ENCODE results near the gene CREB5.
A peak's percentile ranks its signal among the peaks of the same experiment; 100 is the strongest.

CREB5 gene

DNA sequence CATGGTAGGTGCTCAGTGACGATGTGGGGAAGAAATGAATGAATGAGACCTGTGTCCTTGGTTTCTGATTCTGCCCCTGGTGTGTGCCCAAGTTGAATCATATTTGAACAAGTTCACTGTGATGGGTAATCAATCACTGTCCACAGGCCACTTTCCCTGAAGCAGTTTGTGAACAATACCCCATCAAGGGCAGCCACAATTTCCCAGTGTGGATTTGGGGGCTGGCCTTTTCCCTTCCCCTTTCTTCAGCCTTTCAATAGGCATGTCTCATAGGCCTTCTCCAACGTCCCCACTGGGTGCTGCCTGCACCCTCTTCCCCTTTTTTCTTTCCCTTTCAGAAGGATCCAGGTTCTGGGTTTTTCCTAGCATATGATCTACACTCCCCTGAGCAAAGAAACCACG, 64.7 kb downstream of the CREB5 start:
- DNase-seq (ENCODE audit: low read depth, low spot score): no peak

GRCh38 chr7:28478656-28479055, 66.3 kb downstream of the CREB5 start:
- no peak for DNase-seq (ENCODE audit: low read depth, low spot score)

GRCh38 chr7:28479507-28479947, 67.2 kb downstream of the CREB5 start:
- DNase-seq (ENCODE audit: low read depth, low spot score): no peak

GRCh38 chr7:28480595-28480994, 68.3 kb downstream of the CREB5 start:
- DNase-seq (ENCODE audit: low read depth, low spot score): no peak

DNA sequence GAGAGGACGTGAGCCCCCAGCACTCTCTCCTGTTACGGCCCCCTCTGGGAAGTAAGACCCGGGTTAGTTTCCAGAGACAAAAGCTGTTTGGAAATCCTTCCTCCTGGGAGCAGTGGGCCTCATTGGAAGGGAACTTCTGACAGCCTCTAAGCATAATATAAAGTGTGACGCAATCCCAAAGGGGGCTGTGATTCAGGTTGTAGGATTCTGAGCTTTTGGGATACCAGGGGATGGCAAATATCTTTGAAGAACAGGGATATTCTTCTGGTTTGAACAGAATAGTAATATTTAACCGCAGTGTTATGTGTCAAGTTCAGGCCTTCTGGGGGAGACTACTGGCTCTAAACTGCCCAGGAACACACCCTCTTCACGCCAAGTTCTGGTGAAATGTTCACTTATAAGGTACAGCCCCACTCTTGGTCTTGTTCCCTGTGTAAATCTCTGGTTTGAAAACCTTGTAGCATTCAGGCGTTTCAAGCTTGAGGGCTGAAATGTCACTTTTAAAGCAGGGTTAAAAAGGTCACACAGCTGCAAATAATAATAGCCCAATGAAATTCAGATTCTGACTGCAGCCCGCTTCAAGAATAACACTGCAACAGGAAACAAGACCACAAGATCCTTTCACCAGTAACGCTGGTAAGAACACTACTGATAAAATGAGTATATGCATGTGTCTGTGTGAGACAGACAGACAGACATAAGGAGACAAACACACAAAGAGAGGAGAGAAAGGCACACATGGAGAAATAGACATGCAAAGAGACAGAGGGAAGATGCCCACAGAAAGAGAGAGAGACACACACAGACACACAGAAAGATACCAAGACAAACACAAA, 69.0 kb downstream of the CREB5 start:
- DNase-seq (ENCODE audit: low read depth, low spot score): no peak

DNA sequence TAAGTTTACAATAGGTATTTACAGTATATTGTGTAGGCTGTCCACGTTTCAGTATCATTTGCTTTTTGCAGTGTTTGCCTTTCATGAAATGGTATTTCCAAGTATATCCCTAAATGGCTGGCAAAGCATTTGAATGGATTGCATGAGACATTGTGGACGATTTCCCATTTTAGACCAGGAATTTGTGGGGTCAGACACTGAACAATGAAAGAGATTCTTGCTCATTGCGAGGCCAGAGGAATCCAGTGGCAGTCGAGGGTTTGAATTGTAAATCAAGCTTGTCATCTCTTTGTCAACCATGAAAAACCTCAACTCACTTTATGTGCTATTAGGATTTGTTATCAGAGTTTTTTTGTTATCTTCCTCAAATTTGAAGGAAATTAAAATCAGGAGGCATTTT, 70.8 kb downstream of the CREB5 start:
- no peak for DNase-seq (ENCODE audit: low read depth, low spot score)

DNA sequence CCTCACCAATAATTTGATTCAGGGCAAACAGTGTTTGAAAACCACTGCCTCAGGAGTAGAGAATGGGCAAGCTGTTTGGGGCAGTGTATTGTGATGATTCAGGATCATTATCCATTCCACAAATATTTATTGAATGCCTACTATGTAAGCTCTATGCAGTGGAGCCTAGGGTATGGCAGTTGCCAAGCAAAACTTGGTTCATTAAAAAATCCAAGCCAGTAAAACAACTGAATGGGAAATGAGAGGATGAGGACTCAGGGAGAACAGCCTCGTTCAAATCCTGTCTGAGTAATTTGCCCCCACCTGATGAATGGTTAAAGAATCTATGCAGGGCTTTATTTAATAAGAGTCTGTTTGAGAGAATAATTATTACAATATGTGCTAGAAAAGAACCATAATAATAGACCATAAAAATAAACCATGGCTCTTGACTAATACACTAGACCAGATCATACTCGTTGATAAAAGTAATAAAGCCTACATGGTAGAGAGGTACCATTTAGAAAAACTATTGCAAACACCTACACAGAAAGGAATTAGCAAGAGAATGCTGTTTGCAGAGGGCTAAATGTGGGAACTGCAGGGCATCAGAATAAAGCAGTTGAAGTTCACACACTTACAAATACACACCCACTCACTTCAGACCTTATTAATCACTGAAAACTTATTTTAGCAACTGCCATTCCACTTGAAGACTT, 71.7 kb downstream of the CREB5 start:
- no peak for DNase-seq (ENCODE audit: low read depth, low spot score)

GRCh38 chr7:28484606-28484935, 72.3 kb downstream of the CREB5 start:
- DNase-seq (ENCODE audit: low read depth, low spot score): no peak

DNA sequence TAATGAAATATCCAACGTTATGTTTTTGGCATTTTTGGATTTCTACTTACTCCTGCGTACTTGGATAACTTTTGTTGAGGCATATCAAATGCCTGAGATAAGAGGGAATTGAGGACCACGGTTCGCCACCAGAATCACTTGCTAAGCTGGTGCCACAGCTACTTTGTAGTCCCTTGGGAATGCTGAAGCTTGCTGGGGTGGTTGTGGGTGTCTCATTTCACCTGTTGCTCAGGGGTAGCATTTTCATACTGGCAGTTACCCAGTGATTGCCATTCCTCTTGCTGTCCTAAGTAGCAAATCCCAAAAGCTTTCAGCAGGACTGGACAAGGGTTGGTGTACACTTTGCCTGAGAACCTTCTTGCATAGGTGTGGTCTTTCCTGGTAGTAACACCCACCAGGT, 75.2 kb downstream of the CREB5 start:
- DNase-seq (ENCODE audit: low read depth, low spot score): no peak

DNA sequence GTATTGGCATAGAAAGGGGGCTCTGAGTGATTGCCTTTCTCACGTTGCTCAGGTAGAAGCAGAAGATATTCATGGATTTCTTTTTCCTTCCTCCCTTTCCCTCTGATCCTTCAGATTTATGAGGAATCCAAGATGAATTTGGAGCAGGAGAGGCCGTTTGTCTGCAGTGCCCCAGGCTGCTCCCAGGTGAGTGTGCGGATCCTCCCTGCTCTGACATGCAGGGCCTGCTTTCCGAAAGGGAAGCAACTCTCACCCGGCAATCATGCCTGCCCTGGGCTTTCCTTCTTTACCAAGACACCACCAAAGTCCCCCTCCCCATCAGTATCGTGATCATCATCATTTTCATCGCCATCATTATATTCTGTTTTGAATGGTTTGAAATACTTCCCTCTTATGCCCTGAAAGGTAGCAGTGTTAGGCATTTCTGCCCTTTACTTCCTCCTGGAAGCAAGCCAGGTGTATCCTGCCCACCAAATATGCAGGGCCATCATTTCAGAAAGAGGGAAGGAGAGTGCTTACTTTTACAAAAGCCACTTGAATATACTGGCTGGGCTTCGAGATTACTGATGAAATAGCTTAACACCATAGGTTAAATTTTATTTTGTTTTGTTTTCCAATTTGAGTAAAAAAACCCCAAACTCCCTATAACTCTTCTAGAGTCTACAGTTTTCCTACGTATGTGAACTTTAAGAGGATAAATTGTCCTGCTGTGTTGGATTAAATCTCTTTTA, 75.9 kb downstream of the CREB5 start:
- peak; percentile 34 for DNase-seq (ENCODE audit: low read depth, low spot score)

- no peak for DNase-seq (ENCODE audit: low read depth, low spot score)
Measured at GRCh38 chr7:28490831-28491230, 78.5 kb downstream of the CREB5 start.

- no peak for DNase-seq (ENCODE audit: low read depth, low spot score)
Measured at GRCh38 chr7:28493477-28493876, 81.2 kb downstream of the CREB5 start.

DNA sequence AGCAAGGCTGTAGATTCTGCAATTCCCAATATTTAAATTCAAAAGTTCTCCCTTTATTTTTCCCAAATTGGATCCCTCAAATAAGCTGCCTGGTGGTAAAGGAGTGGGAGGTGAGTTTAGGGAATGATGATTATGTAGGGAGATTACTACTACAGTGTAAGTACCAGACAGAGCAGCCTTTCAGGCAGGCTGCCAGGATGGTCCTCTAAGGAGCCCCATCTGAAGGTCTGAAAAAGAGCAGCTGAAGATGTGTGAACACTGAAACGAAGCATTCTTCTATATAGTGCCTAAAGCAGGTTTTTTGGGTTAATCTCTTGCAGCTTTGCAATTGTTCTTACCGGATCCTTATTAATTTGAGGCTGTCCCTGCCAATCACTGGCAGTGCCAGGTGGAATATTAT, 84.7 kb downstream of the CREB5 start:
- DNase-seq (ENCODE audit: low read depth, low spot score): no peak

- DNase-seq (ENCODE audit: low read depth, low spot score): no peak
Measured at GRCh38 chr7:28498636-28499035, 86.3 kb downstream of the CREB5 start.

- no peak for DNase-seq (ENCODE audit: low read depth, low spot score)
Measured at GRCh38 chr7:28500138-28500537, 87.8 kb downstream of the CREB5 start.

GRCh38 chr7:28502408-28502807, 90.1 kb downstream of the CREB5 start:
- DNase-seq (ENCODE audit: low read depth, low spot score): no peak

- DNase-seq (ENCODE audit: low read depth, low spot score): no peak
Measured at GRCh38 chr7:28503396-28503795, 91.1 kb downstream of the CREB5 start.

DNA sequence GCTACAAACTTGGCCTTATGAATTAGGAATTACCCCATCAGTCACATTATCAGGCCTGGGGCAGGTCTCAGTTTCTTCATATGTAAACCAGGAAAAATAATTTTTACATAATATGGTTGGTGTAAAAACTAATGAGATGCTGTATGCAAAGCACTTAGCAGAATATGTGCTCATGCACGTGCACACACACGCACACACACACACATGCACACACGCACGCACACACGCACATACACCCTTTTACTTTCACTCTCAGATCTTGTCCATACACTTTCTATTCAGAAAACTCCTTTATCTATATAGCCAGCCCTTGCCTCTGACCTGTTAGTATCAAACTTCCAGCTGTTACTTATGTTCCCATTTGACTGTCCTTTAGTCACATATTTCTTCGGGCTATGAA, 92.7 kb downstream of the CREB5 start:
- DNase-seq (ENCODE audit: low read depth, low spot score): no peak

GRCh38 chr7:28505867-28506266, 93.5 kb downstream of the CREB5 start:
- no peak for DNase-seq (ENCODE audit: low read depth, low spot score)

DNA sequence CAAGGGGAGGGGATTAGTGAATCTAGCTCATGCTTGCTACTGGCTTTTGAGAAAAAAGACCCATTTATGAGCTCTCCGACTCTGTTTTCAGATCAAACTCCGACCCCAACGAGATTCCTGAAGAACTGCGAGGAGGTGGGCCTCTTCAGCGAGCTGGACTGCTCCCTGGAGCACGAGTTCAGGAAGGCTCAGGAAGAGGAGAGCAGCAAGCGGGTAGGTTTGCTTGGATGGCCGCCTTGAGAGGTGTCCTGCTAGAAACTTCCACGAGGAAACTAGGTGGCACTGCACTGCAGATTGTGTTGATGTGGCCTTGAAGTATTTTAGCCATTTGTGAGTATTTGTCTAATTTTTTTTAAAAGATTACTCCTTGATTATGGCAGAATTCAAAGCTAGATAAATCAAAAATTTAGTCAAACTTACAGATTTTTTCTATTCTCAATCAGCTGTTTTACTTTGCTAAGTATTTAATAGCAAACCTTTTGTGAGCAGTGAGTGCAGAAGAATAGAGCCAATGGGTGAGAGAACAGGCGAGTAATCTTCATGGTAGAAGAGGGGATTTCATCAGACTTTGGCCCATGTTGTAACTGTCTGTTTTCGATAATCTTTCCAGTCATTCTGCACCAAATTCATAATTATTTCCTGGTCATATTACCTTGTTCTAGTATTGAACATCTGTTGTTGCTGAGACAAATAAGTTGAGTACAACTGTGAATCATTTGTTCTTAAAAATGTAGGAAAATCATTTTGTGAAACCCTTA, 95.4 kb downstream of the CREB5 start:
- no peak for DNase-seq (ENCODE audit: low read depth, low spot score)

GRCh38 chr7:28509251-28510025, 97.1 kb downstream of the CREB5 start:
- DNase-seq (ENCODE audit: low read depth, low spot score): no peak

Measured in ELF-1 (cell line).